Caki2 (cell line): ENCODE data around the gene NPAT. TPM values are rescaled to one million over a fixed set of nuclear protein-coding genes. Genes with fewer than 3 reads are reported as not detected.
A peak's percentile ranks its signal among the peaks of the same experiment; 100 is the strongest.
"Not testable (repeated sequence)": the region's sequence is repeated elsewhere in the genome, so short reads cannot be mapped to it uniquely, and the experiment has no call there.

Source experiments
- DNase-seq: peaks from one replicate; pipeline ENCODE4 v3.0.0-alpha.2; 2015; ENCODE audit warnings: low read depth
- in situ Hi-C: cut with HindIII; loops from 2 replicates; pipeline ENCODE4 v1.10.0; 2016; ENCODE audit warnings: low sequenced_read_pairs, low pct_unique_long_range_greater_than_20kb, mixed read lengths
- total RNA-seq: library from RNA; depleted of rRNA; stranded (reverse); fragments of >200 nt; shearing (Covaris generic); gene quantifications from 2 replicates; pipeline ENCODE4 v1.2.3, GENCODE V29; 2014; ENCODE audit warnings: low replicate concordance; rRNA removed

The NPAT gene
- total RNA-seq, 1 experiment from 2014 or later: 4.5 TPM

DNA sequence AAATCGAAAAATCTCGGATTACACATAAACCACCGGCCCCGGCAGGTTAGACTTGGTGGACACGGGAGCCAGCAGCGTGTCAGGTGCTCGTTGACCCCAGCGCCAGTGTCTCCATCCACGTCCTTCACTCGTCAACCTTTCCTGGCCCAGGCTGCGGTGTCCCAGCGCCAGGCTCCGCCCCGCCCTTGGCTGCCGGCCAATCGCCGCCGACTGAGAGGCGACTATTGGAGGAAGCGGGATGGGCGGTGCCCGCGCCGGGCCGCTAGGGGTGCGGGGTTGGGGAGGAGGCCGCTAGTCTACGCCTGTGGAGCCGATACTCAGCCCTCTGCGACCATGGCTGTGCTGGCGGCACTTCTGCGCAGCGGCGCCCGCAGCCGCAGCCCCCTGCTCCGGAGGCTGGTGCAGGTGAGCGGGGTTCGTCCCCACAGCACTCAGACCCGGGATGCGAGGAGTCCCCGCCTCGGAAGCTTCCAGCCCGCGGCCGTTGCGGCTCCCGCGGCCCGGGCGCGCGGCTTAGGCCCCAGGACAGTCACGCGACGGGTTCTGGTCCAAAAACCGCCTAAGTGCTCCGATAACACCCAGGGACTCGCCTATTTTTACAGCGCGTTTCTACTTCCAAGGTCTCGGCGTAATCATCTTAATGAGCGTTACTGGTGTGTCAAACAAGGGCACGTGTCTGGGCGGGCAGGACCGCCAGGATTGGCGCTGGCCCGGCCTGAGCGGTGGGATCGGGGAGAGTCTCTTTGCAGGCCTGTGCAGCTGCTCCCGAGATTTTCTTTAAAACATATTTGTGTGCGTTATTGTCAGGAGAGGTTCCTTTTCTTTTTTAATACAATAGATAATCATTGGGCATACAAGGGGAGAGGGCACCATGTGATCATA lies 100.9 kb downstream of the NPAT start, which contains the start of gene ACAT1:
Gene ACAT1 (plus strand): TSS at position 294 of the 882 bp plus-strand sequence. CDS start 40 bp downstream, at position 334.
- in situ Hi-C loops: no loop called here
- peak; percentile 92 for DNase-seq

DNA sequence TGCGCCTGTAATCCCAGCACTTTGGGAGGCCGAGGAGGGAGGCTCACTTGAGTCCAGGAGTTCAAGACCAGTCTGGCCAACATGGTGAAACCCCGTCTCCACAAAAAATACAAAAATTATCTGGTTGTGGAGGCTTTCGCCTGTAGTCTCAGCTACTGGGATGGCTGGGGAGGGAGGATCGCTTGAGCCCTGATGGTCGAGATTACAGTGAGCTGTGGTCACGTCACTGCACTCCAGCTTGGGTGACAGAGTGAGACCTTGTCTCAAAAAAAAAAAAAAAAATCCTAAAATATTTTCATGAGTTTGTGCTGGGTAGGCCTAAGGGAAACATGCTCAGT lies 101.5 kb downstream of the NPAT start:
- DNase-seq, in situ Hi-C loops: not testable (repeated sequence)

DNA sequence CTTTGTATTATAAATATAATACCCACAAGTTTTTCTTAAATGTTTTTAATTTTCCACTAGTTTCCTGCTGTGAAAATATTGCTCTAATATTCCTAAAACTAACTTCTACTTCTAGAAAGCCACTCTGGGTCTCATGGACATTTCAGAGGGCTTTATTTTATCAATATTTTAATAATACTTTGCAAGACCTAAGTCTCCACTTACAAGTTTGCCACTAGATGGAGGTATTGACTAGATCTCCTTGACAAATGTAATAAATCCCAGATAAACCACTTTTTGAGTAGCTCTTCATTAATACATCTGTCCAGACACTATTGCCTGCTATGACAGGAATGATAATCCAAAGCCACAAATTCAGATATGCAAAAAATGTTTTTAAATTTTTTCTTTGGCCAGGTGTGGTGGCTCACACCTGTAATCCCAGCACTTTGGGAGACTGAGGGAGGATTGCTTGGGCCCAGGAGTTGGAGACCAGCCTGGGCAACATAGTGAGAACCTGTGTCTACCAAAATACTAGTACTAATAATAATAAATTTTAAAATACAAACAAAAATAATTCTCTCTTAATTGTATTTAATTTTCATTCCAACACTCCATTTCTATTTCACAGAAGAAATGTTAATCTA lies 104.6 kb downstream of the NPAT start:
- in situ Hi-C loops: no loop called here

DNA sequence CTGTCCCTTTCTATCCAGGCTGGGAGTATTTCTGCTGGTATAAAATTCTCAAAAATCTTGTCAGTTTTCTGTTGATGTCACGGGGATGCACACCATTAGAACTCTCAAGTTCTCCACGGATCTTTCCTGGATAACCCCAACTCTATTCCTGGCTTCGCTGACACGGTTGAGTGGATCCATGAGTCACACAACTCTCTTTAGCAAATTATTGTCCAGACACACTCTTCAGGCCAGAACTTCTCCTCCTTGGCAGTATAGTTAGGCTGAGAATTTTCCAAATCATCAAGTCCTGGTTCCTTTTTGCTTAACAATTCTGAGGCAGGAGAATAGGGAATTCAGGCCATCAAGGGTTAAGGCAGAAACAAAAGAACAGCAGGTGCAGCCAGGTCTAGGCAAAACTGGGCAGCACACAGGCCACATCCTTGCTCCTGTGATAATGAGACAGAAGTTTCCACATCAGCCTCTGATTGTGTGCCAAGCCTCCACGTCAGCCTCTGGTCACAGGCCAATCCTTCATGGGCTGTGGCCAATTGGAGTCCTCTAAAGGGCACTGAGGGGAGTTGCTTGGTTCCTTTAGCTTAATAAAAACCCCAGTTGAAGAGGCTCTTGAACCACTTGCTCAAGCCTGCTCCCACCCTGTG lies 106.8 kb downstream of the NPAT start:
- peak; percentile 93 for DNase-seq
- in situ Hi-C loops: no loop called here

More for the DNA sequence above, 104.6 kb downstream of the NPAT start:
- DNase-seq: no peak

DNA sequence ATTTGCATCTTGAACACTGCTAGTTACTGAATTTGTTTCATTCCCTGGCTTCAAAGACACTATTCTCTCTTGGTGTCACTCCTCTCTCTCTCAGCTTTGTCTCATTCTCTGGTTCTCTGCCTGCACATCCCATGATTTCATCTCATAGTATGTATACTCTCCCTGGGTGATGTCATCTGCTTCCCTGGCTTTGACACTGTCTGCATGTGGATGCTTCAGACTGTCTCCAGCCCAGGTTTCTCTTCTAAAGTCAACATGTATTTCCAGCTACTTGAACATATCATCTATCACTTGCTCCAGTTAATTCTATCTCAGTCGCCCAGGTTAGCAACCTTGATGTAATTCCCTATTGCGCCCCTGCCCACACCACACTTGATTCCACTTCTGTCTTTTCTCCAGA lies 110.4 kb downstream of the NPAT start:
- in situ Hi-C loops: no loop called here
- DNase-seq: no peak

DNA sequence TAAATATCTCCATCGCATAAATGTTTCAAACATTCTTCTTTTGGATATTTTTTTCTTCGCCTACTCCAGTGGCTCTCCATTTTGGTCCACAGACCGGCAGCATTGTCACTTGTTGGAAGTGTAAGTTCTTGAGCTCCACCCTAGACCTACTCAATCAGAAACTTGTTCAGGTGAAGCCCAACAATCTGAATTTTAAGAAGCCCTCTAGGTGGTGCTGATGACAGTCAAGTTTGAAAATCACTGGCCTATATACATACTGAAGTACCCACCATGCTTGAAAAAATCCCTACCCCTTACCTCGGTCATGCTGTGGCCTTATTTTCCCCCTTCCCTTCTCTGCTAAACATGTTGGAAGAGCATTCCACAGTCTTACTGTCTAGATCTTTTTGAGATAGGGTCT lies 111.3 kb downstream of the NPAT start:
- DNase-seq: no peak
- in situ Hi-C loops: no loop called here

Other genes with a start within 250 kb of the NPAT start
- gene CUL5, start 213.7 kb downstream of the NPAT start, total RNA-seq: 10.0 and 14.7 TPM in 2 replicates
- 128 and 168 TPM in 2 replicates for gene ACAT1, start 101.1 kb downstream of the NPAT start, total RNA-seq
- gene ATM, start 429 bp upstream of the NPAT start, total RNA-seq: 23.8 and 106 TPM in 2 replicates
- gene C11orf65, start 244.9 kb upstream of the NPAT start, total RNA-seq: 0.44 TPM in 1 of 2 replicates, not detected in the other